DND-41 (cell line): ENCODE results near the gene DNAH10.

Source experiments
- CTCF ChIP-seq: IDR thresholded peaks from 2 replicates; pipeline ENCODE4 v1.5.1; 2012; ENCODE audit warnings: borderline replicate concordance, low read length, moderate library complexity, mild to moderate bottlenecking; ENCODE audit not compliant: poor library complexity, severe bottlenecking; ENCODE audit errors: extremely low read depth
- EZH2 ChIP-seq: IDR thresholded peaks from 3 replicates; pipeline ENCODE4 v1.6.1; 2012; ENCODE audit warnings: borderline replicate concordance, low read depth, mild to moderate bottlenecking, moderate library complexity, low read length, inconsistent platforms; ENCODE audit not compliant: severe bottlenecking

- no peak for TF ChIP-seq CTCF
- no peak for TF ChIP-seq EZH2
Measured at GRCh38 chr12:123892180-123892559, 130.1 kb downstream of the DNAH10 start.
